CD4-positive, alpha-beta T cell treated with Interleukin-6 for 4 hours (primary cell): ENCODE results near the gene PDXP.
"Not testable (repeated sequence)": the region's sequence is repeated elsewhere in the genome, so short reads cannot be mapped to it uniquely, and the experiment has no call there.

Source experiments
- DNase-seq: peaks from one replicate; pipeline ENCODE4 v3.0.0-alpha.2; 2020; ENCODE audit warnings: mixed read lengths

Gene PDXP

DNA sequence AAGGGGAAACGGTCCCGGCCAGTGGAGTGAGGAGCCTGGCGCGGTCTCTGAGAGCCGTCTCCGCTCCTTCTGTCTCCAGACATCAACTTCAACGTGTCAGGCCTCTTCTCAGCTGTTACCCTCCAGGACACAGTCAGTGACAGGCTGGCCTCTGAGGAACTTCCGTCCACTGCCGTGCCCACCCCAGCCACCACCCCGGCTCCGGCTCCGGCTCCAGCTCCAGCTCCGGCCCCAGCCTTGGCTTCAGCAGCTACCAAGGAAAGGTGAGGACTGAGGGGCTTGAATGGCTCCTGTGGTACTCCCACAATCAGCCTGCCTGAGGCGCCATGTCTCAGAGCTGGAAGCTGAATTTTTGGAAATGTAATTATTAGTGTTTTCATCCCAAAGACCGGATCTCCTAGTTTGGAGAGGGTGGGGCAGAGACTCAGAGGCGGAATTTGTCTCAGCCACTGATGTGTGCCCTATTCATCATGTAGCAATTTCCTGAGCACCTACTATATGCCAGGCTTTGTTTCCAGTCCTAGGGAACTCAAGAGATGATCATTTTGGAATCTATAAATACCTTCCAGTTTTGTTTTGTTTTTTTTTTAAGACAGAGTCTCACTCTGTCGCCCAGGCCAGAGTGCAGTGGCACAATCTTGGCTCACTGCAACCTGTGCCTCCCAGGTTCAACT is 7.9 kb upstream of the PDXP start:
- DNase-seq, result no peak

DNA sequence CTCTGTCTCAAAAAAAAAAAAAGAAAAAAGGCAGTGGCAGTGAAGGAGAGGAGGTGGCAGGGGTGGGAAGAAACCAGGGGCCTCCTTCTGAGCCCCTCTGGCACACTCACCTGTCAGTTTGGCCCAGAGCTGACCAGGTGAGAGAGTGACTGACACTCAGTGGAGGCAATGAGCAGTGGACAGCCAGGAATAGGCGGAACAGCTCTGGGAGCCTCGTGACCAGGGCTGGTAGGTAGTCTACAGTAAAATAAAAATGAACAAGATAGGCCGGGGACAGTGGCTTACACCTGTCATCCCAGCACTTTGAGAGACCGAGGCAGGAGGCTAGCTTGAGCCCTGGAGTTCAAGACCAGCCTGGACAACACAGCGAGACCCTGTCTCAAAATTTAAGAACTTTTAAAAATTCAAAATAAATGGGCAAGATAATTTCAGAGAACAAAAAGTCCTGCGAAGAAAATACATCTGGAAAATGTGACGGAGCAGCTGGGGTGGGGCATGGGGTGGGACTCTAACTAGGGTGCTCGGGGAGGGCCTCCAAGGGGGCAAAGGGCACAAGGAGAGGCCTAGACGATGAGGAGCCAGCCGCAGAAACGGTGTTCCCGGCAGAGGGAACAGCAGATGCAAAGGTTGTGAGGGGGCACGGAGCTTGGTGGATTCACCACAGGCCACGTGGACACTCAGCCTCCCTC is 3.8 kb upstream of the PDXP start:
- no peak for DNase-seq

DNA sequence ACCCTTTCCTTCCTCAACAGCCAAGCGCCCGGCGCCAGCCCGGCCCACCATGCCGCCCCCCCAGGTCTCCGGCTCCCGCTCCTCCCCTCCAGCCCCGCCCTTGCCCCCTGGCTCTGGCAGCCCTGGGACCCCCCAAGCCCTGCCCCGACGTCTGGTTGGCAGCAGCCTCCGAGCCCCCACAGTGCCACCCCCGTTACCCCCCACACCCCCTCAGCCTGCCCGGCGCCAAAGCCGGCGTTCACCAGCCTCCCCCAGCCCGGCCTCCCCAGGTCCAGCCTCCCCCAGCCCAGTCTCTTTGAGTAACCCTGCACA is 3.3 kb upstream of the PDXP start:
- DNase-seq, result no peak

DNA sequence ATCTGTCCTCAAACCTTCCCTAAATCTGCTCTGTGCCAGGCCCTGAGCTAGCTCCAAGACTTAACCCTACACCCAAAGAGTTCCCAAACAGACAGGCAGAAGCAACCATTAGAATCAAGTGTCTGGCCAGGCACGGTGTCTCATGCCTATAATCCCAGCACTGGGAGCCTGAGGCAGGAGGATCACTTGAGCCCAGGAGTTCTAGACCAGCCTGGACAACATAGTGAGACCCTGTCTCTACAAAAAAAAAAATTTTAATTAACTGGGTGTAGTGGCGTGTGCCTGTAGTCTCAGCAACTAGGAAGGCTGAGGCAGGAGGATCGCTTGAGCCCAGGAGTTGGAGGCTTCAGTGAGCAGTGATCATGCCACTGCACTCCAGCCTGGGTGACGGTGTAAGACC is 1.9 kb upstream of the PDXP start:
- not testable (repeated sequence) for DNase-seq

DNA sequence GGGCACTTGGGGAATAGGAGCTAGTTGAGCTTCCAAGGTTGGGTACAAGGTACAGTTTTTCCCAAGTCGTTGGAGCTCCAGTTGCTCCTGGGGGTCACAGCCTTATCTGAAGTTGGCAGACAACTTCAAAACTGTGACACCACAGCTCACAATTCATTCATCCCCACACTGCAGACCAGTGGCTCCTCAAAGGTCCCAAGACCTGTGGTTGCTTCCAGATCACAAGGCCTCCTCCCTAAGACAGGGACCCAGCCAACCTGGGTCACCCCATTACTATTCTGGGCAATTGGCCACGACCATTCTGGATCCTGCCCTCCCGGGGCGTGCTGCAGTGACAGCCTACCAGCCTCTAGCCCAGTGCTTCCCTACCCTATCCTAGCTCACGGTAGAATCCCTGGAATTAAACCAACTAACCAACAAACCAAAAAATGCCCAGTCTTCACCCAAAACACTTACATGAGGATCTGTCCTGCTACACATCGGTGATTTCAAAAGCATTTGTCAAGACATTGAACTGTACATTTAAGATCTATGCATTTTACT is 862 bp upstream of the PDXP start:
- DNase-seq, result no peak

DNA sequence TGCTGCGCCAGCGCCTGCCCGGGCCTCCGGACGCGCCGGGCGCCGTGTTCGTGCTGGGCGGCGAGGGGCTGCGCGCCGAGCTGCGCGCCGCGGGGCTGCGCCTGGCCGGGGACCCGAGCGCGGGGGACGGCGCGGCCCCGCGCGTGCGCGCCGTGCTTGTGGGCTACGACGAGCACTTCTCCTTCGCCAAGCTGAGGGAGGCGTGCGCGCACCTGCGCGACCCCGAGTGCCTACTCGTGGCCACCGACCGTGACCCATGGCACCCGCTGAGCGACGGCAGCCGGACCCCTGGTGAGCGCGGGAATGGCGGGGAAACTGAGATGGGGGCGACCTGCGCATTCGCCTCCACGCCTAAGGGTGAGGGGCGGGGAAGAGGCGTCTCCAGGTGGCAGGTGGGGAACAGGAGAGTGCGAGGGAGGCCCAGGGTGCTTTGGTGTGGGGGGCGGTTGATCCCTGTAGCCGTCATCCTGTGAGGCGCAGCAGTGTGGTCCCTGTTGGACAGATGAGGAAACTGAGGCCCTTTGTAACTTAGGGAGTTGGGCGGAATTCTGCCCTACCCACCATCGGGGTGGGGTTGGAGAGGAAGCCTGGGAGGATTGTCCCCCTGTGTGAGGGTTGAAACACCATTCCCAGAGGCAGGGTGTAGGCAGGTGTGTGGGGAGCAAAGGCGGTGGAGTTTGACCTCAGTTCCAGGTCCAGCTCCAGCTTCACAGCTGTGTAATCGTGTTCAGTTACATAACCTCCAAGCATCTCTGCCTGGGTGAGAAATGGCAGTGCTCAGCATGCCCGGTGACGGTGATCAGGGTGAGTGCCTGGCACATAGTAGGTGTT is 758 bp downstream of the PDXP start:
- DNase-seq, result peak; percentile 40

DNA sequence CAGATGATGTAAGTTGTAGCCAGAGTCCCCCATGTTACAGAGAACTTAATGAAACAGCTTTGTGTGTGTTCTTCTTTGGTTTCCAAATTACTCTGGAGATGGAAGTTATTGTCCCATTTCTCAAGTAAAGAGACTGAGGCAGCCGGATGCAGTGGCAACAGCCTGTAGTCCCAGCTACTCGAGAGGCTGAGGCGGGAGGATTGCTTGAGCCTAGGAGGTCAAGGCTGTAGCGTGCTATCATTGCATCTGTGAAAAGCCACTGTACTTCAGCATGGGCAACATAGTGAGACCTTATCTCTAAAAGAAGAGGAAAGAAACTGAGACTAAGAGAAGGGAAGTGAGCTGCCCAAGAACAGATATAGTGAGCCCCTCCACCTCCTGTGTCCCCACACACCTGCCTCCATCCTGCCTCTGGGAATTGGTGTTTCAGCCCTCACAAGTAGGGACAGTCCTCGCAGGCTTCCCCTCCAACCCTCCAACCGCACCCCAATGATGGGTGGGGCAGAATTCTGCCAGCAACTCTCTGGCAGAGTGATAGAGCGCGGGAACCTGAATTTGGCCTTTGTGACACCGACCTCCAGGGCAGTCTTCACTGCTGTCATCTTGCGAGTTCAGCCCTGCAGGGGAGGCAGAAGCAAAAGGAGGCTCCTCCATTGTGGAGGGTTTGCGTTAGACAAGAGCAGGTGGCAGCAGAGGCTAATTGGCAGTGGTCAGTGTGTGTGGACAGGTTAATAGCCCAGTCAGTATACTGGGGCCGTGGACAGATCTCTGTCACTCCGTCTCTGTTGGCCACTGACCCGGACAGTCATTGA is 1.6 kb downstream of the PDXP start:
- DNase-seq, result no peak

DNA sequence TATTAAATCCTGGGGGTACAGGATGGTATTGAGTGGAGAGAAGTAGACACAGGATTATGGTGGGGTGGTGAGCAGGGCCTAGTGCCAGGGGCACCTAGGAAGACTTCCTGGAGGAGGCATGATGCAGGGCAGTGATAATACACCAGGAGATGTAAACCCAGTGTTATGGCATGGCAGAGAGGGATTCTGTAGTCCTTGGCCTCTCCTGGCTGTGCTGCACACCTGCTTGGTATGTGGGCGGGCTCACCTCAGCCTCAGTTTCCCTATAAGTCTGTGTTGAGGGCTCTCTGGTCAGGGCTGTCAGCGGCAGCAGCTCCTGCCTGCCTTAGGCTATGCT is 2.2 kb downstream of the PDXP start:
- DNase-seq, result no peak

DNA sequence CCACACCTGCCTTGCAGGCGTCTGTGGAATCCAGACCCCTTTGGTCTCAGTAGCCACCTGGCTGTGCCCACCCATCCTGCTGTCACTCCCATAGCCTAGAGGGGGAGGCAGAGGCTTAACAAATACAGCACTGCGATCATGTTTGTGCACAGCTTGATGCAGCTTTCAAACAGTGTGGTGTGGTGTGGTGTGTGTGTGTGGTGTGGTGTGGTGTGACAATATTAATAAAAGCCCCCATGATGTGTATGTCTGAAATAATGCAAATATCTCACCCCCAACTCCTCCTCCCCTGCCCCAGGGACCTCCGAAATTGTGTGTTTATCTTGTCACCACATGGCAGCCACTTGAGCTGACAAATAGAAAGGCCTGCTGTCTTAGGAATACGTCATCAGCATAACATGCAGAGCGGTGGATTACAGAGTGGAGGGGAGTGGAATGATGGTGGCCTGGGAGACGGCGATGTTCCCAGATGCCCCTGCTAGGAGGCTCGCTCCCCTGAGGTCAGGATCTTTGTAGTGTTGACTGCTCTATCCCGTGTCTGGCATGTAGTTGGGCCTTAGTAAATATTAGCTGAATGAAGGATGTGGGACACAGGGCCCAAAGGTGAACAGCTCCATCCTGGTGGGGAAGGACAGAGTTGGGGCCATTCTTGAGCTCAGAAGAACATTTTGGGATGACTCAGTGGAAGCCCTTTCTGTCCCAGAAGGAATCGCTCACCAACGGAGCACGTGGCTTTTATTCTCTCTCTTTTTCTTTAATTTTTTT is 2.8 kb downstream of the PDXP start:
- peak; percentile 43 for DNase-seq

DNA sequence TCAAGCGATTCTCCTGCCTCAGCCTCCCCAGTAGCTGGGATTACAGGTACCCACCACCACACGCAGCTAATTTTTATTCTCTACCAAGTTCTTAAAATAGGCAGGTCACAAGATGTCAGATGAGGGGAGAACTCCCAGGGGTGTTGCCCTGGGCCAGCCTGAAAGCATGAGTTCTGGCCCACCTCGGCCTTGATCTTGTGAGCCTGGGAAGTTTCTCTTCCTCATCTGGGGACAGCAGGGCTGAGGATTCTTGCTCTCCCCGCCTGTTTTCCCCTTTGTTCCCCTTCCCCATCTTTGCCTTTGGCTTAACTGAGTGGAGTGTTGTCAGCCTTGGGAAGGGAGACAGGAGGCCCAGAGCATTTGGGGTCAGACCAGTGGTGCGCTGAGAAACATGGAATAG is 3.5 kb downstream of the PDXP start:
- DNase-seq, result no peak

DNA sequence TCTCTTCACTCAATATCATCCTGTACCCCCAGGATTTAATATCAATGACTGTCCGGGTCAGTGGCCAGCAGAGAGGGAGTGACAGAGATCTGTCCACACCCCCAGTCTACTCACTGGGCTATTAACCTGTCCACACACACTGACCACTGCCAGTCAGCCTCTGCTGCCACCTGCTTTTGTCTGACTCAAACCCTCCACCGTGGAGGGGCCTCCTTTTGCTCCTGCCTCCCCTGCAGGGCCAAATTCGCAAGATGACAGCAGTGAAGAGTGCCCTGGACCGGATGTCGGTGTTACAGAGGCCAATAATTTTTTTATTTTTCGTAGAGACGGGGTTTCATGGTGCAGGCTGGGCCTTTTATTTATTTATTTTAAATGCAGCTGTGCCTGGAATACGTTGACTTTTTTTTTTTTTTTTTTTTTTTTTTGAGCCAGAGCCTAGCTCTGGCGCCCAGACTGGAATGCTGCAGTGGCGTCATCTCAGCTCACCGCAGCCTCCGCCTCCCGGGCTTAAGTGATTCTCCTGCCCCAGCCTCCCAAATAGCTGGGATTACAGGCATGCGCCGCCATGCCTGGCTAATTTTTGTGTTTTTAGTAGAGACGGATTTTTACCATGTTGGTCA is 5.1 kb downstream of the PDXP start:
- DNase-seq, result no peak

DNA sequence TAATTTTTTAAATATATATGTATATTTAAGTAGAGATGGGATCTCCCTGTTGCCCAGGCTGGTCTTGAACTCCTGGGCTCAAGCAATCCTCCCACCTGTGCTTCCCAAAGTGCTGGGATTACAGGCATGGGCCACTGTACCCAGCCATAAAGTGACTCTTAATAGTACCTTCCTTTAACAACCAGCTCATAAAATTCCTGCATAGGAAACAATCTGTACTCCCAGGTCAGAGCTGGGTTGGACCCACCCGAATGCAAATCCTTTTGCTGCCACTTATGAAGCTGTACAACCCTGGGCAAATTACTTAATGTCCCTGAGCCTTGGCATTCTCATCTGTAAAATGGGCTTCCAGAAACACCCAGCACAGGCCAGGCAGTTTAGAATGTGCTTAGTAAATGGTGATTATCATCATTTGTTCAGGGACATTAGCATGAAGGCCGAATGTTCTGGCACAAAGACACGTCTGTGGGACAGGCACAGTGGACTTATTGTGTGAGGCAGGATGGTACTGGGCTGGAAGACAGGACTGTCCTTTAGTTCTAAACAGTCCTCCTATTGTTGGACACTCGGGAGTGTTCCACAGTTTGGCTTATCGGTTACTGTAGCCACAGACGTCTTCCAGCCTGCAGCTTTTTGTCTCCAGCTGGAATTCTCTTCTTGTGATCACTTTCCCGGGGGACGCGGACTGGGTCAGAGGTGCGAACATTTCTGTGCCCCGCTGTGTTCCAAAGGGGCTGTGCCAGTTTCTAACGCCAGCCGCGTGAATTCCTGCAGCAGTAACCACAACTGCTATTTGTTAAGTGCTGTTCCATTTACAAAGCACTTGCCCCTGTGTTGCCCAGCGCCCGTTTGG is 6.0 kb downstream of the PDXP start:
- DNase-seq, result no peak

DNA sequence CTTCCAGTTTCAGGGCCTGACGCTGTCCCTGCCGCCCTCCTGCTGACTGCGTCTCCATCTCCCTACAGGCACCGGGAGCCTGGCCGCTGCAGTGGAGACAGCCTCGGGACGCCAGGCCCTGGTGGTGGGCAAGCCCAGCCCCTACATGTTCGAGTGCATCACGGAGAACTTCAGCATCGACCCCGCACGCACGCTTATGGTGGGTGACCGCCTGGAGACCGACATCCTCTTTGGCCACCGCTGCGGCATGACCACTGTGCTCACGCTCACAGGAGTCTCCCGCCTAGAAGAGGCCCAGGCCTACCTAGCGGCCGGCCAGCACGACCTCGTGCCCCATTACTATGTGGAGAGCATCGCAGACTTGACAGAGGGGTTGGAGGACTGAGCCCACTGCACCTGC is 7.0 kb downstream of the PDXP start:
- DNase-seq, result no peak

DNA sequence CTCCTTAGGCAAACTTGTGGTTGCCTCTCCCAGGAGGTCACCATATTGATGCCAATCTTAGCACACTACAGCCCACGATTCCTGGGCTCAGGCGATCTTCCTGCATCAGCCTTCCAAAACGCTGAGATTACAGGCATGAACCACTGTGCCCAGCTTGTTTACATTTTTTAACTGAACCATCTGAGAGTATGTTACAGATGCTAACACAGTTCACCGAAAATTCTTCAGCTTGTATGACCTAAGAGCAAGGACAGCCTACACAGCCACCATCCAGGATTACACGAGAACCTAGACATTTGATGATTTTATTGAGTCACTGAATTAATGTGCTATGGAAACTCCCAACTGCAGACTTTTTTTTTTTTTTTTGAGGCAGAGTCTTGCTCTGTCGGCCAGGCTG is 11.1 kb downstream of the PDXP start:
- no peak for DNase-seq

DNA sequence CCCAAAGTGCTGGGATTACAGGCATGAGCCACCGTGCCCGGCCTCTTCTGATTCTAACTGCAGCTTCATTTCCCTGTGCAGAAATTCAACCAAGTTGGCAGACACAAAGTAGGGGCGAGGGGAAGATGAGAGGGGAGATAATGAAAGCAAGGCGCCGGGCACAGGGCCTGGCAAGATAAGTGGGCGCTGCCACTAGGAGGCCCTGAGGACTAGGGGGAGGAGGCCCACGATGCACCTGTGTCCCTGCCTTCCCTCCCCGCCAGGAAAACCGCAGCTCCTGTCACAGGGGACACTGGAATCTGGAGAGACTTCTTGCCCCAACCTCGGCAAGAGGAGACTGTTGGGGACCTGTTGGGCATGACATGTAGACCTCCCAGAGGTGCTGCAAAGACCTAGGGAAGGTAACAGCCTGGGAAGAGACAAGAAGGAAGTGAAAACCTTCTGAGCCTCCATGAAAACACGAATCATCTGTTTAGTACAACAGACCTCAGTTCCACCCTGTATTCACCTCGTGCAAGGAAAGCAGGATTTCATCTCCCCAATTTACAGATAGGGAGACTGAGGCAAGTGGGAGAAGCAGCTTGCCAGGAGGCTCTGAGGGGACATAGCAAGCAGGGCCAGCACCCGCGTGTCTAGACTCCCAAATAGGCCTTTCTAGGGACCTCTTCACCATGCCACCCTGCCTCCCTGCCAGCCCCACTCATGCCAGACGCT is 13.8 kb downstream of the PDXP start:
- peak; percentile 54 for DNase-seq

DNA sequence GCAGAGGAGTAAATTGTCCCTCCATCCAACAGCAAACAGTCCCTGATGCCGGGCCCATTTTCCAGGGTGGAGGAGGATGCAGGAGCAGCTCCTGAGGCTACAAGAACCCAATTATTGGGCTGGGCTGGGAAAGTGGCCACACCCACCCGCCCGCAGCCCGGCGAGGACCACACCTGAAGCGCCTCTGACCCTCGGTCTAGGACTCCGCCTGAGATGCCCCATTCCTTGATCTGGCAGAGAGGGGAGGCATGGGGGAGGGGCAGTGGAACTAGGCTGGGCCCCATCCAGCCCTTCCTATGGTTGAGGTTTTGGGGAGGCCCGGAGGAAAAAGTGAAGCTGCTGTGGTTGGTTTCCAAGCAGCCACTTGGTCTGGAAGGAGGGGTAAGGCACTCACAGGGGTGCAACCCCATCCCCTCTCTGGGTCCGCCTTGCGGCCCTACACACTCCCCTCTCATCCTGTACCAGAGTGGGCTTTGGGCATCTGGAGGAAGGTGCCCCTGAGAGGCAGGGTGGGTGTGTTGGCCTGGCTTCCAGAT is 14.5 kb downstream of the PDXP start:
- no peak for DNase-seq

DNA sequence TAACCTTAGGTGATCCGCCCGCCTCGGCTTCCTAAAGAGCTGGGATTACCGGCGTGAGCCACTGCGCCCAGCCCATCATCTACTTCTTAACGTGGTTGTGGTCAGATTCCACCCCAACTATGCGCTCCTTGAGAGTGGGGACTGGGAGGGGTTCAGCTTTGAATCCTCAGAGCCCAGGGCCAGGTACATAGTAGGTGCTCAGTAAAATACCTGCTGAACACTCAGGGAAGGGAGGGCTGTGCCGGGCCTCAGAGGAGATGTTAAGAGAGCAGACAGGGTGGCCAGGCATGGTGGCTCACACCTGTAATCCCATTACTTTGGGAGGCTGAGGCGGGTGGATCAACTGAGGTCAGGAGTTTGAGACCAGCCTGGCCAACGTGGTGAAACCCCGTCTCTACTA is 15.7 kb downstream of the PDXP start:
- no peak for DNase-seq

DNA sequence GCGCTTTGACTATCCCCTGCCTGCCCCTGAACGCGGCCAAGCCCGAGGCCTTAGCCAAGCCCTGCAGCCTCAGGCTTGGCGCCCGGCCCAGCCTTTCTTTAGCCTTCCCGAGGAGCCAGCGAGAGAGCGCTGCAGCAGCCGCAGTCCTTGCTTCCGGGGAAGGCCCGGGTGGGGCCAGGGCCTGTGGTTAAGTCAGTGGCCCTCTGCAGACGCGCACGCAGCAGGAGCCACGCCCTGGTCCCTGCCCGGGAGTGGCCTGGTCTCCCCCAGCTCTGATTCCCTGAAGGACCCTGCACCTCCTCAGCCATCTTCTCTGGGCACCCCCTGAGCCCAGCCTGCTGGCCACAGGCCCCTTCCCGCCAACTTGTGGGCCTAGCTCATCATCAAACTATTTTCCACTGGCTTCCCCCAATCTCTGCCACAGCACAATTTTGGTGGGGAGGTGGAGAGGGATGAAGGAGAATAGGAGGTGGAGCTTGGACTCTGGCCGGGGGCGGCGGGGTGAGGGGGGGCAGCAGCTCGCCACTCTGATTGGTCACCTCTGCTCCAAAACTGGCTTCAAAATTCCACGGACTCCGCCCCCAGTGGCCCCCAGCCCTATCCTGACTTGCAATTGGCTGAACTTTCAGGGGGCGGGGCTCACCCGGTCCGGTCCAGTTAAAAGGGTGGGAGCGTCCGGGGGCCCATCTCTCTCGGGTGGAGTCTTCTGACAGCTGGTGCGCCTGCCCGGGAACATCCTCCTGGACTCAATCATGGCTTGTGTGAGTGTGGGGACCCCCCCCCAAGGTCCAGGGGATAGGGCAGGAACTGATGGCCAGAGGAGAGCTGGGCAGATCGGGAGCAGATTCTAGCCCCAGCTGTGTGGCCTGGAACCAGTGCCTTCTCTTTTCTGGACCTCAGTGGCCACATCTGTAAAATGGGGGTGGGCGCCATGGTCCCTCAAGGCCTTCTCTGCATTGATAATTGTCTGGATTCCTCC is 16.7 kb downstream of the PDXP start, which contains the start of gene LGALS1:
TSS of gene LGALS1 (plus strand) at position 686 of the 979 bp plus-strand sequence. CDS start at position 753, 67 bp downstream.
- DNase-seq, result peak; percentile 74
